Stimulated activated CD4-positive, alpha-beta T cell treated with anti-CD3 and anti-CD28 coated beads, Interleukin-1b, Interleukin-23, amount 100 ng/mL, for 48 hours (primary cell): ENCODE data around the gene ARL17B.
"Not testable (repeated sequence)": the region's sequence is repeated elsewhere in the genome, so short reads cannot be mapped to it uniquely, and the experiment has no call there.

Experiments used
- DNase-seq: peaks from one replicate; pipeline ENCODE4 v3.0.0-alpha.2; 2020

Gene ARL17B

DNA sequence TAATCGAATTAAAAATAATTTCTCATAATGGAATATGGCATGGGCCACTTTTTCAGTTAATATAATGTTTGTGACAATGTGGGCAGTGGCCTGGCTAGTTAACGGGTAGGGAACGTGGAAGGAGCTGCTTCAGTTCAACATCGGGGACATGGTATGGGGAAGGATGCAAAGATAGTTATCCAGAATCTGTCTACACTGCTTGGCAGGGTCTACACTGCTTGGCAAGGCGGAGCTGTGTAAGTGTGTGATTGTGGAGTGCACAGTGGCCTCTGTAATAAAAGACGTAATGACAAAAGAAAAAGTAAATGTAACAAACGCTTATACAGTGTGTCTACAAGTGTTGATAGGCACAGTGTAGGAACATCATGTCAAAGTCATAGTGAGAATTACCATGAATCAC lies 74.0 kb downstream of the ARL17B start:
- not testable (repeated sequence) for DNase-seq

DNA sequence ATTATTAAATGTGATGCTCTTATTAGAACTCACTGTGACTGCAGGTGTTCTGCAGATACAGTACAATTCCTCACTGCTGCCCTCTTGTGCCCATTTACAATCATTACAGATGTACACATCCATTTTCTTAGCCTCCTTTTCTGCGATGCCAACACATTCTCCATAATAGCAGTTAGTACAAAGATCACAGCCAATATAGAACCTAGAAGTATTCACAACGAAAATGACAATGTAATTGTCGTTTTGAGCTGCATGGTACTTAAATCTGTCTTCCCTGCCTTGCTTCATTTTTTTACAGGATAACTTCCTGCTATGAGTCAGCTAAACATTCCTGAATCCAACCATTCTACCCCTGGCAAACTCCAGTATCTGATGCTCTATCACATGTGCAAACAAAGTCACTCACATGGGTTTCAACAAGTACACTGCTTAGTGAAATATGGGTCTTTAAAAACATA lies 74.8 kb downstream of the ARL17B start:
- peak; percentile 56 for DNase-seq

GRCh38 chr17:46285500-46285899 lies 76.1 kb downstream of the ARL17B start:
- not testable (repeated sequence) for DNase-seq

- DNase-seq, result peak; percentile 79
Measured at GRCh38 chr17:46284467-46284866, 77.1 kb downstream of the ARL17B start.

- DNase-seq, result not testable (repeated sequence)
Measured at GRCh38 chr17:46282635-46283034, 78.9 kb downstream of the ARL17B start.

DNA sequence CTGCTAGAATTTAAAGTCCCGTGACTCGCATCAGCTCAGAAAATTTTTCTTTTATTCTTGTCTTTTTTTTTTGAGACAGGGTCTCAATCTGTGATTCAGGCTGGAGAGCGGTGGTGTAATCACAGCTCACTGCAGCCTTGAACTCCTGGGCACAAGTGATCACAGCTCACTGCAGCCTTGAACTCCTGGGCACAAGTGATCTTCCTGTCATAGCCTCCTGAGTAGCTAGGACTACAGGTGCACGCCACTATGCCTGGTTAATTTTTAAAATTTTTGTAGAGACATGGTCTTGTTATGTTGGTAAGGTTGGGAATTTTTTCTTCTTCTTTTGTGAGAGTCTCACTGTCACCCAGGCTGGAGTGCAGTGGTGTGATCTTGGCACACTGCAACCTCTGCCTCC lies 80.2 kb downstream of the ARL17B start:
- not testable (repeated sequence) for DNase-seq

- DNase-seq, result not testable (repeated sequence)
Measured at GRCh38 chr17:46276728-46277479, 84.7 kb downstream of the ARL17B start.

DNA sequence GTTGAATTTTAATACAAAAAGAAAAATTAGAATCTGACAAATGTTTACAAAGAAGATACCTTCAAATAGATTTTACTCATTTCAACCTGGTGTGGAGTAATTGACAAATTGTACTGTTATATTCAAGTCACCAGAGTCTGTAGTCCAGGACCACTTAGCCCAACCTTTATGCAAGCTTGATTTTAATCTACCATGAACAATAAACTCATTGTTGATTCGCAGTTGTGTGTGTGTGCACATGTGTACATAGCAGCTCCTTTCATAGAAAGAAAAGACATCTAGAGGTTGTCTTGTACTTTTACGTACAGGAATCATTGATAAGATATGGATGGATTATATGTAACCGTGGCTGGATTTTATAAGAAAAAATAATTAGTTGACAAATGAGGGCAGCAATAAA lies 87.3 kb downstream of the ARL17B start:
- no peak for DNase-seq

GRCh38 chr17:46273541-46274236 lies 87.9 kb downstream of the ARL17B start:
- DNase-seq, result no peak

GRCh38 chr17:46270032-46270431 lies 91.5 kb downstream of the ARL17B start:
- DNase-seq, result no peak

DNA sequence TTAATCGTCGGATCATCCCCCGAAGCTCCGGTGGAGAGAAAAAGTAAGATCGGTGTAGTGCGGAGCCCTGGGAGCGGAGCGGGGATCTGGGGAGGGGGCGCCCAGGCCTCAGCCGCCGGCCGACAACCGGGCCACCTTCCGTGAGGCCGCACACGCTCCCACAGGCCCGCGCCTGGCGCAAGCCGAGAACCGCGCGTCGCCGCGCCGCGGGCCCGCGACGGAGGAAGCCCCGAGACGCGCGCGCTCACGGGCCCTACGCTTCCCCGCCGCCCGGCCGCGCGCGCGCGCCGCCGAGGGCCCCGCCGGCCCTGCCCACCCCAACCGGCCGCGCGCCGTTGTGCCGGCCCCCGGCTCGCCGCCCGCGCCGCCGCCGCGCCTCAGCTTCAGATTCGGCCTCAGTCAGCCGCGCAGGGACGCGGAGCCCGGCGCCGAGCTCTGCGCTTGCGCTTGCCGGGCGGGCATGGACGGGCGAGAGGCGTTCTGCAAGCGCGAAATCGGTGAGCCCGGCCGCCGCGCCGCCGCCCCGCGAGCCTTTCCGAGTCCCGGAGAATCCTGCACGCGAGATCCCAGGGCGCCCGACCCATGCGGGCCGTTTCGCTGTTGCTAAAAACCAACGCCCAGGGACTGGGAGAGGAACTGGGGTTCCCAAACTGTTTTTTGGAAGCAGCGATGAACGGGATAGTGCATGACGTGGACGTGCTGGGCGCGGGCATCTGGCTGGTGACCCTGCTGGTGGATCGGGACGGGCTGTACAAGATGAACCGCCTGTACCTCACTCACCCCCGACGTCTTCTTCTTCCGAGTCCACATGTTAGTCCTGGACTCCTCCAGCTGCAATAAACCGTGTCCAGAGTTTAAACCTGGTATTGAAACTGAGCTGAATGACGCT lies 94.7 kb downstream of the ARL17B start:
- peak; percentile 85 for DNase-seq

GRCh38 chr17:46266063-46266655 lies 95.4 kb downstream of the ARL17B start:
- not testable (repeated sequence) for DNase-seq

GRCh38 chr17:46264456-46265198 lies 96.9 kb downstream of the ARL17B start:
- peak; percentile 16 for DNase-seq

GRCh38 chr17:46262271-46262670 lies 99.3 kb downstream of the ARL17B start:
- no peak for DNase-seq

- DNase-seq, result not testable (repeated sequence)
Measured at GRCh38 chr17:46259845-46260661, 101.5 kb downstream of the ARL17B start.

GRCh38 chr17:46256369-46256768 lies 105.2 kb downstream of the ARL17B start:
- DNase-seq, result not testable (repeated sequence)

DNA sequence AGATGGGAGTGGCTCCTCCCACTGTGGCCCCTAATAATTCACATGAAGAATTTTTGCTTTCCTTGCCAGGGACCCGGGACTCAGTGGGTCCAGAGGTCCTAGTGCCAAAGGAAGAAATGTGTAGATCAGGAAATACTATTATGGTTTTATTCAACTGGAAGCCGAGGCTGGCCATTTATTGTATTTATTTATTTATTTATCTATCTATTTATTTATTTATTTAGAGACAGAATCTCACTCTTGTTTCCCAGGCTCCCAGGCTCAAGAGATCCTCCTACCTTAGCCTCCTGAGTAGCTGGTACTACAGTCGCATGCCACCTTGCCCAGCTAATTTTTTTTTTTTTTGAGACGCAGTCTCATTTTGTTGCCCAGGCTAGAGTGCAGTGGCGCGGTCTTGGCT lies 107.4 kb downstream of the ARL17B start:
- DNase-seq, result not testable (repeated sequence)

DNA sequence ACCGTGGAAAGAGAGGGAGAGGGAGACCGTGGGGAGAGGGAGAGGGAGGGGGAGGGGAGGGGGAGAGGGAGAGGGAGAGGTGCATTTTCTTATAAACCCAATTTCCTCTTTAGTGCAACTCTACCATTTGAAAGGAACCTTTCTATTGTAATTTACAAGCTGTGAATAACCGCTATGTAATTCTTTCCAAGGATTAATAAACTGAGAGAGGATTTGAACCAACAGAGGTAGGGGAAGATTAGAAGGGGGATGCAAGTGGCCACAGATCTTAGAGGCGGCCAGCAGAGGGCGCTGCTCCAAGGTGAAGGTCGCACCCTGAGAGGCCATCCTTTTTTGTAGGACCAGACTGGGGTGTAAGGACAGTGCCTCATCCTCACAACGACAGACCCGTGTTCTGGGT lies 107.8 kb downstream of the ARL17B start:
- DNase-seq, result peak; percentile 81

DNA sequence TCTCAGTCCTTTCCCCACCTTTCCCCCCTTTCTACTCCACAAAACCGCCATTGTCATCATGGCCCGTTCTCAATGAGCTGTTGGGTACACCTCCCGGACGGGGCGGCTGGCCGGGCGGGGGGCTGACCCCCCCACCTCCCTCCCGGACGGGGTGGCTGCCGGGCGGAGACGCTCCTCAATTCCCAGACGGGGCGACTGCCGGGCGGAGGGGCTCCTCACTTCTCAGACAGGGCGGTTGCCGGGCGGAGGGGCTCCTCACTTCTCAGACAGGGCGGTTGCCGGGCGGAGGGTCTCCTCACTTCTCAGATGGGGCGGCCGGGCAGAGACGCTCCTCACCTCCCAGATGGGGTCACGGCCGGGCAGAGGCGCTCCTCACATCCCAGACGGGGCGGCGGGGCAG lies 108.8 kb downstream of the ARL17B start:
- DNase-seq, result not testable (repeated sequence)

DNA sequence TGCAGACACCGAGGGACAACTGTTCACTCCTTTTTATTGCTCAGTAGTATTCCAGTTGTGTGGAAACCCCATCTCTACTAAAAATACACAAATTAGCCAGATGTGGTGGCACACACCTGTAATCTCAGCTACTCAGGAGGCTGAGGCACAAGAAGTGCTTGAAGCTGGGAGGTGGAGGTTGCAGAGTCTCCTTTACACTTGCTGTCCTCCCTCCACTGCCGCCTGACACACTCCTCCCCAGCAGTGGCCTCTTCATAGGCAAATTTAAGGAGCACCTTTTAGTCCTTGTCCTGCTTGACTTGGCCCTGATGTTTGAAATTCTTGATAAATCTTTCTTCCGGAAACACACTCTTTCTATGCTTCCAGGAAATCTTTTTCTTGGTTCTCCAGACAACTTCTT lies 112.4 kb downstream of the ARL17B start:
- DNase-seq, result not testable (repeated sequence)
